HG02678 (cell line): Measurements from ENCODE around the gene MCIDAS.

Experiments used
- ATAC-seq: cut with Tn5 transposase; IDR thresholded peaks from one replicate; pipeline ENCODE4 v1.9.1; 2021; ENCODE audit warnings: mild to moderate bottlenecking, moderate library complexity; ENCODE audit not compliant: unreplicated experiment

MCIDAS gene

DNA sequence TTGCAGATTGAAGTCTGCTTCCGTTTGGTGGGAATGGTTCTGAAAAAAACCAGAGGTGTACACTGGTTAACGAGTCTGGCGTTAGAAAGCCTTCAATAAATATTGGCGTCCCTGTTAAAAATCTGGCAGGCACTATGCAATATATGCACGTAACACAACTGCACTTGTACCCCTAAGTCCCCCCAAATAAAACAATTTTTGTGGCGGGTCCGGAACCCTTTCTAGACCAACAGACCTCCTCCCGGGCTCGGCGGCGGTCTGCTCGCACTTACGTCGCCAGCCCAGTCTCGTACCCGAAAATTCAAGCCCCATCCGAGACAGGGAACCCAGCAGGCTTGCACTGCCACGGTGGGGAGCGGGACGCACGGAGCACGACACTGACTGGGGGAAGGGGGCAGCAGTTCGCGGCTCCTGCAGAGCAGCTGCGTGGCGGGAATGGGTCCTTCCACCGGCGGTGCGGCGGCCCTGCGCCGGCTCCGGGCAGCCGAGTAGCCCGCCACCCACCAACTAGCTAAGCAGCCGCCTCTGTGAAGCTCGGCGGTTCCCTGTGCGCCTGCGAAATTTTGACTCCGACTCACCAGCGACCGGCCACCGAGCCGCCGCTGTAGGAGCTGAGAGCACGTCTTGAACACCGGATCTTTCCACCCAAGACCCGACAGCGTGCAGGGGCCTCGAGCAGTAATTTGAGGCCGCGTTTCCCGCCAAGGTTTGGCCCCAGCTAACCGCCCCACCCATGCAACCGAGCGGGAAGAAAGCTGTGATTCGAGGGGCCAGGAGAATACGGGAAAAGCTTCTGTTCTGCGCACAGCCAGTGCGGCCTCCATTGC lies 3.9 kb downstream of the MCIDAS start:
- no peak for ATAC-seq

DNA sequence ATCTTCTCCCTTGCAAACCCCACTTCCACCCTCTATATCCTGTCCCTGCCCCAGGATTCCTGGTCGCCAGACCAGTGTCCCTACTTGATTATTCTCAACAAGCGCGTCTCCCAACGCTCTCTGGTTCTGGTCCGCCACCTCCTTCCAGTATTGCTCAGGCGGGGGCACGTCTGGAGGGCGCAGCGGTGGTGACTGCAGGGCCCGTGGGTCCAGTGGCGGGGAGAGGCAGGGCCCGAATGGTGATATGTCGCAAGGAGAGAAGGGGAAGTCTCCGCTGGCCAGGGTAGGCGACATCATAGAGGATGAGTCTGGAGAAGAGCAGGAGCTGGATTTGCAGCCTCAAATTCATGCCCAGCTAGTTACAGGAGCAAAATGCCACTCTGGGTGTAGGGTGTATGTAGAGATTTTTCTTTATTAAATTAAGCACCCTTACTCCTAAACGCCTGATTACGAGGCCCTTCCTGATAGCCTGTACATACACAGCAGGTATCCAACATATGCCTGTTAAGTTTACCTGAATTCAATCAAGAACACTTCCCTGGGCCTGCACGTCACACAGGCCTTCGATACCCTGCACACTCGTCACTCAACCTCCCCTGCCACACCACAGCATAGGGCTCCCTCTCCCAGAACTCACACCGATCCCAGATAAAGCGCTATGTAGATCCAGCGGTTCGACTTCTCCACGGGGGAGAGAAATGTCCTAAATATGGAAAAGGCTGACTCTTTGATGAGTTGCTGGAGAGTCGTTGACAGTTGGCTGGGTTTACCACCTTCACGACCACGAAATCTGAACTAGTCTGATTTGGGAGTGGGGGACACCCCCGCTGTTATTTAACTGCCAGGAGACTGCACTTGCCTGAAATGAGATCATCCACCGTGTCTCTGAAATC lies 4.8 kb downstream of the MCIDAS start:
- no peak for ATAC-seq

DNA sequence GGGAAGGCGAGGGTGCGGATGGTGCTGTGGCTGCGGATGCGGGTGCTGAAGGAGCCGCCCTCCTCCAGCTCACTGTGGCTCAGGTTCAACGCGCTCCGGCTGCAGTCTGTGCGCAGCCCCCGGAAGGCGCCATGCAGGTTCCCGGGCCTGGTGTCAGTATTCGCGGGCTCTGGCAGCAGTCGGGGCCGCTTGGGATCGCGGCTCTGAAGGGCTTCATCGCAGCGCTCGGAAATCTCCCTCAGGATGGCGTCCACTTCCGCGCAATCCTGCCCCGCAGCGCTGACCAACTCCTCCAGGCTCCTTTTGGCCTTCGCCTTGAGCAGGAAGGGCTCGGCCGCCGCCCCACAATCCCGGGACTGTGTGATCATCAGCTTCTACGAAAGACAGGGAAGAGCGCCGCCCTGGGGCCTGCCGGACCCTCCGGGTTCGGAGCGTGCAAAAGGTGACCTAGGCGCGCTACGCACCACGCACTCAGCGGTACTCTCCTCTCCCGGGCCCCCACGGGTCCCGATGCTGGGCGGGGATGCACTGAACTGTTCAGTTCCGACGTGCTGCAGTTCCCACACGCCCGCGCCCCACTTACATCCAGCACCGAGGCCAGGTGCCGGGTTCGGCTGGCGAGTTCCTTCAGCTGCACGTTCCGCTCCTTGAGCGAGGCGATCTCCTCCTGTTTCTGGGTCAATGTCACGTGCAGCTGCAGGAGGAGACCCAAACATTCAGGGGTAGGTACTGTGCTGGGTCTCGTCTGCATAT lies 6.5 kb downstream of the MCIDAS start:
- ATAC-seq = no peak

DNA sequence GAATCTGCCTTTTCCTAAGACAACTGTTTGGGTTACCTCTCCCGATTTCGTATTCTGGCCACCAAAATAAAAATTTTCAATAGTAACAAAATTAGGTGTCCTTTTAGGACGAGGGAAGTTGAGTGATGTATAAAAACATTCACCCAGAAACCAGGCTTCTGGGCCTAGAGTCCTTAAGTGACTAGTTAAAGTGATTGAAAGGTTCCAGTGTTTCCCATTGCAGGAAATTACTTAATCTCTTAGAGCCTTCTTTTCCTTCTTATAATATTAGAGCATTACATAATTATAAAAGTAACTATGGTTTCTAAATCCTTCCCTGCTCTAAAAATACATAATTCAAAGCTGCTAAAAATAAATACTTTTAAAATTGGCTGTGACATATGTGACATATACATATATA lies 7.3 kb downstream of the MCIDAS start:
- ATAC-seq = no peak

DNA sequence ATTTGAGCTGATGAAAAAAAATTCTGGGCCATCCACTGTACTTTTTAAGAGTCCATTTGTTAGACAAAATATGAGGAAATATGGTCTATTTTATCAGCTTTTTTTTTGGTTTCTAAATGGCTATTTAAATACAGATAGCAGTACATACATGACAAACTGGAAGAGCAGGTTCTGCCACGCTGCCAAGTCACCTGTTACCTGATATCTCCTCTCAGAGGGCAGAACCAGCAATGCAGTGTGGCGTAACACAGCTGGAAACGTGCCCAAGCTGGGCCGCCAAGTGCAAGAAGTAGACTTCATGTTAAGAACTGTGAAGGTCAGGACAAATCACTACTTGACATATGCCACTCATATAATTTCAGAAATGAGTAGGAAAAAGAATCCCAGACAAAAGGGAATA lies 8.1 kb downstream of the MCIDAS start:
- no peak for ATAC-seq

DNA sequence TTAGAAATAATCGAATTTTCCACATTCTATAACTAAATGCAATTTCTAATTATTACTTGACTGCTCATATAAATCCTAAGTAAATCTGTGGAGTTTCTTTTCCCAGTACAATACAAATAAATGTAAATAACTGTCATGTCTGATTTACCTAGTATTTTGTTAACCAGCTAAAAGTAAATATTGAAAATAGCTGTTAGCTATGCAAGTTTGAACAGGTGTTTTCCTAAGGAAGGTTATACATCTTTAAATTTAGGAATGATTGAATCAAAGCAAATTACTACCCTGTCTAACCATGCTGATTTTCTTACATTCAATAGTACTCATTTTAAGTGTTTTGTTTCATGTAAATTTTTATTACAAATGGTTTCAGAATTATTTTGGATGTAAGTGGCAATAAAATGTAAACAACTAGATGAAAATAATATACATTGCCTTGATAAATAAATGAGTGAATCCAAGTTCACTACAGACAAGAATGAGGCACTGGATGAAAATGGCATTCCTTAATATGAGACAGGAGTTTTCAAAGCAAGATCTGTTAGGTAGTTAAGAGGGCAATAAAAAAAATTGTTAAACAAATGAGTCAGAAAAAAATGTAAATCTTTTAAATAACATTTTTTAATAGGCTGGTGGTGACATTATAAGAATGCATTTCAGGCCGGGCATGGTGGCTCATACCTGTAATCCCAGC lies 15.8 kb downstream of the MCIDAS start:
- ATAC-seq = no peak

DNA sequence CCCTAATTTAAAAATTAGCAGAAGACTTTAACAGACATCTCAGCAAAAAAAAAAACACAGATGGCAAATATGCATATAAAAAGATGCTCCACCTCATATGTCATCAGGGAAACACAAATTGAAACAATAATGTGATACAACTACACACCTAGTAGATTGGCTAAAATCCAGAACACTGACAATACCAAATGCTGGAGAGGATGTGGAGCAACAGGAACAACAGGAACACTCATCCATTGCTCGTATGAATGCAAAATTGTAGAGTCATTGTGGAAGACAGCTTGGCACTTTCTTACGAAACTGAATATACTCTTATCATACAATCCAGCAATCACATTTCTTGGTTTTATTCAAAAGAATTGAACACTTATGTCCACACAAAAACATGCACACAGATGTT lies 22.1 kb downstream of the MCIDAS start:
- ATAC-seq = no peak

DNA sequence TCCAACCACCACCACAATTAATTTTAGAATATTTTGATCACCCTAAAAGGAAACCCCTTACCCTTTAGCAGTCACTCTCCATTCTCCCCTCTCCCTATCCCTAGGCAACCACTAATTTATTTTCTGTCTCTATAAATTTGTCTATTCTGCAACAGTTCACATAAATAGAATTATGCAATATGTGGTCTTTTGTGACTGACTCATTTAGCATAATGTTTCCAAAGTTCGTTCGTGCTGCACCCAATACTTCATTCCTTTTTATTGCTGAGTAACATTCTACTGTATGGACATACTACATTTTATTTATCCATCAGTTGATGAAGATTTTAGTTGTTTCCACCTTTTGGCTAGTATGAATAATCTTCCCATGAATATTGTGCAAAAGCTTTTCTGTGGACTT lies 36.0 kb downstream of the MCIDAS start:
- ATAC-seq = no peak

DNA sequence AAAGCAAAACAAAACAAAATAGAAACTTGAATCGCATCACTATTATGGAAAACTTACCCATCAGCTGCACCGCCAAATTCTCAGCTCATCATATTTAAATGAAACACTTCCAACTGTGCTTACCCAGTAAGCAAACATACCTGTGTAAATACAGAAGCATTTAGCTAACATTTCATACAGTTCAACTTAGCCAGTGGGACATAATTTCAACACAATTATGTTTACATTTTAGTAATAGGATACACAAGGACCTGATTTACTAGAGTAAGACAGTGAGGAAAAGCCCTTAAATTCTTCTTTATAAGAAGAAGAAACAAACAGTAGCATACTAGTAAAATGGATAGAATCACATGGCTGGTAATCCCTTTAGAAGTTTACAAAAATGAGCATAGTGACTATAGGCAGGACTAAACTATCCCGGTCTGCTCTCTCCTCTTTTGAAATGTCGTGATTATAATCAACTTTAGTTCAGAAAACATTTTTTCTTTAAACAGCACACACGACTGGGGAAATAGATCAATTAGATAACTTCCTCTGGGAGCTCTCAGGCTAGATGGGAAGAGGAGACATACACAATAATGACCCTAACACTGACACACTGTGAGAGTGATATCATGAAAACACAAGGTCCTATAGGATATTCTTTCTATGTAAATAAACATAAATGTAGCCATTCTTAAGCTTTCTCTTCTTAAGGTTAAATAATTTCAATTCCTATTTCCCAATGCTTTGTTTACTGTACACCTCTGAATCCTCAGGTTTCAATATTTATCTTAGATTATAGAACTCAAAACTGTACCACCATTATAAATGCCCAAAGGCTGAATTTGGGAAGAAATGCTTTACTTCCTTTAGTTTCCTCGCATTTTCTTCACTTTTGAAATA lies 38.2 kb downstream of the MCIDAS start:
- no peak for ATAC-seq

DNA sequence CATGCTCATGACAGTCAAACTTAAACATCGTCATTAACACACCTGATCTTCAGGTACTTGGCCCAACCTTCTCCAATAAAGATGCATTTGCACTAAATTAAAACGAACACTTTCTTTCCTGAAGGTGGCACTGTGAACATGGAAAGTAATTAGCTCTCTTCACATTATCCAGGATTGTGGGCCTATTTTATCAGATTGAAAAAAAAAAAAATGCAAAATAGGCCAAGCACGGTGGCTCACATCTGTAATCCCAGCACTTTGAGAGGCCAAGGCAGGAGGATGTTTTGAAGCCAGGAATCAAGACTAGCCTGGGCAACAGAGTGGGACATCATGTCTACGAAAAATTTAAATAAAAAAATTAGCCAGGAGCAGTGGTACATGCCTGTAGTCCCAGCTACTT lies 39.7 kb downstream of the MCIDAS start:
- no peak for ATAC-seq

DNA sequence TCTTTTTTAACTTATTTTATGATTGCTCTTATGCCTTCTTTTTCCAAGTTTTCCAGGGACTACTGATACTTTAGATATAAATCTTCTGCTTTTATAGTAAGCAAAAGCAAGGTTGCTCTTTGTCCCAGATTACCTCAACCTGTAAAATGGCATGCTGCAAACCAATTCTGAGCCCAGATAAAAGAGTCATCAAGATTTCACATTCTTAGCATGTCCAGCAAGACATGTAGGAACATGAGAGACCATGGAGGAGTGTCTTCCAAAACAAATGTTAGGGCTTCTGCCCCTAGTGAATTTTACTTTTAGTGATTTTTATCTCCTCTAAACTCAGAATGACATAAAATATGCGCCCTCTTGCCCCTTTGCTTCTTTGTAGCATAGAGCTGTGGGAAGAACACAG lies 47.1 kb downstream of the MCIDAS start:
- no peak for ATAC-seq

DNA sequence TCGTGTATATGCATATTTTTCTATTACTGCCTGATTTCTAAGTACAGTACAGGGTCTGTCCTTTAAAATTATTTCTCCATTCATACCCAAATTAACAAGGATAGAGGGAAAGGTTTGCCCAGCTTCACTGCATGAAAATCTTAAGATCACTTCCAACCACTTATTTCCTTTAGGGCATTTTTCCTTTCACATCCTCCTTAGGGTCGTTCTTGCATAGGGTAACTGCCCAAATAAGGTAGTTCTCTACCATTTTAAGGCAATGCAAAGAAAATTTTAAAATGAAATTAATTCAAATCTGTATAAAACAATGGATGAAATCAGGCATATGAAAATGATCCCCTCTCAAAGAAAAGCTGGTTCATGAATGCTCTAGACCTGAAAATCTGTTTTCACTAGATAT lies 50.0 kb downstream of the MCIDAS start:
- ATAC-seq = no peak

DNA sequence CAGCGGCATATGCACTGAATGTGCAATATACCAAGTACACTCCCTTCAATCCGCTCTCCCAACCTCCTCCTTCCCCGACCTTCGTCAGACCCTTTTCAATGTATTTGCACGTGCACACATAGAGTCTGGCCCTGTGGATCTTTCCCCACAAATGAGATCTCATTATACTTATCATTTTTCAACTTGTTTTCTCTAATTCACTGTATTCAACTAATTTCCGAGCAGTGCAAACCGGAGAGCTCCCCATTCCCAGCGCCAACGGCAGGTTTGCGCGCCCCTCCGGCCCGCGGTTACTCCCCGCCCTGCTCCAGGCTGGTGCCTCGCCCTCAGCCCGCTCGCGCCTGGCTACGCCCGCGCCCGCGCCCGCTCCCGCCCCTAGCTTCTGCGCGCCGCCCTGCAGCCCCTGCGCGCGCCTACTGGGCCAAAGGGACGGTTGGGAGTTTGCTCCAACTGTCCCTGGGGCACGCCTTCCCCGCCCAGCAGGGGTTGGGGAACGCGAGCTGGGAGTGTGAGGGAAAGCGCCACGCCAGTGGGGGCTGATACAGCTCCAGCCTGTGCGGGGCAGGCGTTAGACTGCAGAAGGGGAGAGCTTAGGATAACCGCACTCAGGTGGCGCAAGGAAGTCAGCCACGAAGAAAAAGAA lies 50.8 kb downstream of the MCIDAS start:
- ATAC-seq = no peak

DNA sequence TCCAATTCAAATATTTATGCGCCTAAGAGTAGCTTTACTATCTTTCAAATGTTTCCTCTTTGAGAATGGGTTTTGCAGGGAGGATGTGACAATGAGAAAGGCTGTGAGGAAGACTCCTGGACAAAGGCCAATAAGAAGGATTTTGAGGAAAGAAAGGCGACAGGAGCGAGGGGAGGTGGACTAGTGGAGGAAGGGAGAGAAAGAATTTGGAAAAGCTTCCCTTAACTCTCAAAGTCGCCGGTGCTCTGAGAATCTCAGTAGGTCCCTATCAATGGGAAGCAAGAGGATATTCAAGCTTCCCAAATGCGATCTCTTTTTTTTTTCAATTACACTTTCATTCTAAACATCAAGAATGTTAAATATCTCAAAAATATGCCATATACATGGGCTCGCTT lies 51.3 kb downstream of the MCIDAS start:
- no peak for ATAC-seq

DNA sequence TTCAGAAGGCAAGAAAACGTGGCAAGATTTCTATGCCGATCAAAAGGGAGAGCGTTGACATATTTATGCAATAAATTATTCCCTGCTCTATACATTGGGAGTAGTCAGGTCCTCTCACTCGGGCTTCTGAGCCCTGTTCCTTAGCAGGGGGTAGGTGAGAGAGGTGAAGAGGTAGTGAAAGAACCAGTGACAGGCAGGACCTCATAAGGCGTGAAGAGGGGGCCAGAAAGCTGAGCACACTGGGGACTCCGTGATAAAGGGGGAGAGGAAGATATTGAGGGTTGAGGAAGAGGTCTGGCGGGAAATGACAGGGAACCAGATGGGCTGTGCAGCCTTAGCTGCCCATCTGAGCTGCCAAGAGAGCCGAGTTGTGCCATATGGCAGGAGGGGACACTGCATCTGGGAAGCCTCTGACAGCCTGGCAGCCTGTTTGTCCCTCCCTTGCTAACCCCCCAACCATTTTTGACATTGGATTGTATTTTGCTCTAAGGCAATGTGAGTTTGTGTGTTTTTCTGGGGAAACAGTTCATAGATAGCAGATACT lies 53.4 kb downstream of the MCIDAS start:
- ATAC-seq = peak; percentile 11

DNA sequence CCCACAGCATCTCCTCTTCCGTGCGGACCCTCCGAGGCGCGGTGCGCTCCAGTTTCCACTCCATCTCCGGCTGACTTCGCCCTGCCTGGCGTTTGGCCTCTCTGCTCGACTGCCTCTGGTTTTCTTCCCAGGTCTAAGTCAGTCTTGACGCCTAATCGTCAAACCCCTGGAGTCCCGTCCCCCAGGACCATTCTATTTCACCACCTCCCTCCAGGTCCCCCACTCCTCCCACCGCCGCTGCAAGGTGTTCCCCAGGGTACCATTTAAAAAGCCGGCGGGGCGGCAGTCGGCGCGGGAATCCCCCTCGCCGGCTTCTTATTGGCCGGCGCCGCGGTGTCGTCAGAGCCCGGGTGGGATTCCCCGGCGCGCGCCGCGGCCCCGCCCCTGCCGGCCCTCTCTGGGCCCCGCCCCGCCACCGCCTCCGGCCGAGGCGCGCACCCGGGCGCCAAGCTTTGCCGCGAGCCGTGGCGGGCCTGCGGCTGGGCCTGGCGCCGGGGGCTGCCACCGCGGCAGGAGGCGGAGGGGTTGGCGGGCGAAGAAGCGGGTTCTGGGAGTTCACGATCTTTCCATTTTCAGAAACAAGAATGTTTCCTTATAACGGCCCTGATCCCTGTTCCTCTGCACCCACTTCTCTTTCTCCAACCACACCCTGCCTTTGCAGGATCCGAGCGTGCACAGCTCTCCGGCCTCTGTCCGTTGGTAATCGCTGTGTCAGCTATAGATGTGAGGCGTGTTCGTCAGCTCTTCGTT lies 54.0 kb downstream of the MCIDAS start, which contains the start of gene CDC20B:
Gene CDC20B, minus strand, starts transcription at position 241 of the 750 bp plus-strand sequence. Its CDS starts 177 bp downstream, at position 64.
- ATAC-seq = peak; percentile 92

DNA sequence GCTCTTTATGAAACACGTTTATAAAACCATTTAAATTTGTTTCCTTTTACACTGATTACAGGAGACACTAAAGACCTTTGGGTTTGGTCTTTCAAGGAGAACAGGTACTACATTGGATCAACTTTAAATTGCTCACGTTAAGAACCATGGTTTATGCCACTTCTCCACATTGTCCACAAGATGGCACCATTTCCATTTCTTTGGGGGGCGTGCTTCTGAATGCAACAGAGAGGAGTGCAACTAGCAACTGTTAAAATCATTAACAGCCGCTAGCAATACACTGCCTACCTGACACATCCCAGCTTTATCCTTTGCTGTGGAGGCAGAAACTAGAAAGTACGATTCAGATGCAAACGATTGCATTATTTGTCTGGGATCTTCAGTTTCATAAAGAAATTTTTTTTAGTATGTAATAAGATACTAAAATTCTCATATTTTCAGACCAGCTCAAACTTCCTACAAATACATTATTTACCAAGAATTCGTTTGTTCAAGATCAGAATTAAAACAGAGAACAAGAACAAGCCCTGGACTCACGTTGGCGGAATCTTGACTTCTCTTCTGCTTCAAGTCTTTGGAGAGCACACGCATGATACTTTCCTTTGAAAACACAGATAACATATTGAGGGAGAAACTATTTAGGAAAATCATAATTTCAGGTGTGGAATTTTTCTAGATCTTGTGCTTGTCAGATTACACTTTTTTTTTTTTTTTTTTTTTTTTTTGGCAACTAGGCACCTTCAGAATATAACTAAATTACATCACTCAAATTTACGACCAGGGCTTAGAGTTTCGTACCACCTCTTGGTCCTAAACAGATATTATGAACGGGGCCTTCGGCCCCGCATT lies 54.8 kb downstream of the MCIDAS start:
- ATAC-seq = peak; percentile 64
